IMR-90 (cell line): Measurements from ENCODE around the gene CACNA2D1. TPM values are rescaled to one million over a fixed set of nuclear protein-coding genes. Genes with fewer than 3 reads are reported as not detected.

Experiments
- ATAC-seq: fragments of 200-7000 bp; cut with Tn5 transposase; 2 replicates; pipeline ENCODE4 v1.9.1; 2020; ENCODE audit warnings: low read depth, mild to moderate bottlenecking, moderate library complexity
- Bru-seq: library from RNA; stranded (reverse); fragments of 400-500 nt; gene quantifications from one replicate; lab custom pipeline; 2021; lab: Mats Ljungman, UMichigan
- BruChase-seq, 2 experiments: library from RNA; stranded (reverse); fragments of 400-500 nt; gene quantifications; one replicate each; lab custom pipeline; 2021; lab: Mats Ljungman, UMichigan
- BruUV-seq: library from RNA; stranded (reverse); fragments of 400-500 nt; replicated peaks from 2 replicates; lab custom pipeline; 2021; lab: Mats Ljungman, UMichigan
- CTCF ChIA-PET: fragments of 300-600 bp; formaldehyde crosslinking; extraction: SDS; loops from one replicate; lab custom pipeline; 2021; ENCODE audit warnings: antibody characterized with exemption; lab: Yijun Ruan, JAX
- POLR2A ChIA-PET: fragments of 300-600 bp; sonication (Branson Sonifier 250); formaldehyde crosslinking; loops from one replicate; lab custom pipeline; 2022; ENCODE audit warnings: antibody characterized with exemption; ENCODE audit not compliant: unreplicated experiment; lab: Charles Lee
- DNase-seq: peaks from one replicate; pipeline ENCODE4 v3.0.0; 2013
- H2AFZ ChIP-seq: replicated peaks from 2 replicates; pipeline ENCODE3; 2013; ENCODE audit warnings: low read length, mild to moderate bottlenecking; ENCODE audit not compliant: poor library complexity
- H2AK5ac ChIP-seq: 2 replicates; pipeline ENCODE4 v1.6.1; 2013; ENCODE audit warnings: low read depth, low read length, inconsistent platforms
- H2AK9ac ChIP-seq: replicated peaks from 2 replicates; pipeline ENCODE3; 2013; ENCODE audit warnings: mild to moderate bottlenecking, low read depth, low read length, moderate library complexity; ENCODE audit not compliant: poor library complexity
- H2BK120ac ChIP-seq: 2 replicates; pipeline ENCODE4 v1.6.1; 2013; ENCODE audit warnings: low read depth, low read length, inconsistent platforms
- H2BK15ac ChIP-seq: 3 replicates; pipeline ENCODE4 v1.6.1; 2013; ENCODE audit warnings: low read depth, low read length, inconsistent platforms
- H2BK20ac ChIP-seq: 2 replicates; pipeline ENCODE4 v1.6.1; 2013; ENCODE audit warnings: low read depth, mild to moderate bottlenecking, inconsistent platforms, low read length, moderate library complexity
- H2BK5ac ChIP-seq: 2 replicates; pipeline ENCODE4 v1.6.1; 2013; ENCODE audit warnings: mild to moderate bottlenecking, low read depth, low read length, inconsistent platforms; ENCODE audit not compliant: poor library complexity, severe bottlenecking
- H3K14ac ChIP-seq: replicated peaks from 2 replicates; pipeline ENCODE4 v1.6.1; 2013; ENCODE audit warnings: low read depth, low read length, inconsistent platforms
- H3K18ac ChIP-seq: 2 replicates; pipeline ENCODE4 v1.6.1; 2013; ENCODE audit warnings: low read depth, low read length, control low read depth
- H3K23ac ChIP-seq: 2 replicates; pipeline ENCODE4 v1.6.1; 2013; ENCODE audit warnings: low read depth, low read length, inconsistent platforms
- H3K27ac ChIP-seq: 2 replicates; pipeline ENCODE4 v1.5.1; 2013; ENCODE audit warnings: mild to moderate bottlenecking, control low read depth, low read length; ENCODE audit not compliant: insufficient read depth
- H3K27me3 ChIP-seq: 2 replicates; pipeline ENCODE4 v1.6.1; 2013; ENCODE audit warnings: low read length; ENCODE audit not compliant: control insufficient read depth, insufficient read depth
- H3K36me3 ChIP-seq: 2 replicates; pipeline ENCODE4 v1.6.1; 2013; ENCODE audit warnings: low read length, mixed read lengths; ENCODE audit not compliant: control insufficient read depth, insufficient read depth
- H3K4ac ChIP-seq: 2 replicates; pipeline ENCODE4 v1.6.1; 2013; ENCODE audit warnings: low read depth, low read length, inconsistent platforms
- H3K4me1 ChIP-seq: 2 replicates; pipeline ENCODE4 v1.6.1; 2013; ENCODE audit warnings: low read length, mixed read lengths; ENCODE audit not compliant: control insufficient read depth, insufficient read depth
- H3K4me2 ChIP-seq: 2 replicates; pipeline ENCODE4 v1.6.1; 2013; ENCODE audit warnings: low read depth, mild to moderate bottlenecking, control low read depth, low read length, moderate library complexity
- H3K4me3 ChIP-seq: 2 replicates; pipeline ENCODE4 v1.5.1; 2013; ENCODE audit warnings: low read depth, mild to moderate bottlenecking, control low read depth, low read length, moderate library complexity; ENCODE audit not compliant: insufficient read depth
- H3K56ac ChIP-seq: 2 replicates; pipeline ENCODE4 v1.6.1; 2013; ENCODE audit warnings: low read length, inconsistent platforms; ENCODE audit not compliant: insufficient read depth; ENCODE audit errors: extremely low read depth
- H3K79me1 ChIP-seq, 2 experiments: 2 replicates each; pipeline ENCODE4 v1.6.1; 2013; ENCODE audit warnings: low read length in 2 of 2, inconsistent platforms in 1 of 2, low read depth in 1 of 2
- H3K9ac ChIP-seq: 2 replicates; pipeline ENCODE4 v1.6.1; 2013; ENCODE audit warnings: low read depth, low read length, control low read depth
- H3K9me1 ChIP-seq: 2 replicates; pipeline ENCODE4 v1.6.1; 2013; ENCODE audit warnings: low read length, inconsistent platforms; ENCODE audit not compliant: insufficient read depth
- H3K9me3 ChIP-seq: 2 replicates; pipeline ENCODE4 v1.6.1; 2013; ENCODE audit warnings: low read length; ENCODE audit not compliant: control insufficient read depth, insufficient read depth
- H4K20me1 ChIP-seq: 2 replicates; pipeline ENCODE4 v1.6.1; 2013; ENCODE audit warnings: low read length, inconsistent platforms; ENCODE audit not compliant: insufficient read depth
- H4K5ac ChIP-seq: 2 replicates; pipeline ENCODE4 v1.6.1; 2013; ENCODE audit warnings: mild to moderate bottlenecking, low read depth, low read length, control low read depth
- H4K8ac ChIP-seq, 2 experiments: 2 replicates each; pipeline ENCODE4 v1.6.1; 2013; ENCODE audit warnings: low read depth in 2 of 2, low read length in 2 of 2, control low read depth in 1 of 2, inconsistent platforms in 1 of 2
- H4K91ac ChIP-seq: 2 replicates; pipeline ENCODE4 v1.6.1; 2013; ENCODE audit warnings: low read depth, low read length, inconsistent platforms; ENCODE audit not compliant: insufficient read depth
- CEBPB ChIP-seq: IDR thresholded peaks from 2 replicates; pipeline ENCODE4 v1.6.1; 2012; ENCODE audit warnings: low read depth, low read length, improper control_type of control experiment
- CTCF ChIP-seq: conservative IDR thresholded peaks from 2 replicates; pipeline ENCODE4 v1.5.1; 2012; ENCODE audit warnings: mild to moderate bottlenecking, low read depth, low read length, improper control_type of control experiment
- MAZ ChIP-seq: IDR thresholded peaks from 2 replicates; pipeline ENCODE4 v1.6.1; 2012; ENCODE audit warnings: low read depth, mild to moderate bottlenecking, low read length, improper control_type of control experiment, moderate library complexity, borderline replicate concordance
- MXI1 ChIP-seq: IDR thresholded peaks from 2 replicates; pipeline ENCODE4 v1.6.1; 2012; ENCODE audit warnings: low read depth, mild to moderate bottlenecking, low read length, moderate library complexity, borderline replicate concordance
- POLR2A ChIP-seq: IDR thresholded peaks from 2 replicates; pipeline ENCODE4 v1.6.1; 2012; ENCODE audit warnings: mild to moderate bottlenecking, low read depth, low read length
- RAD21 ChIP-seq: IDR thresholded peaks from 2 replicates; pipeline ENCODE4 v1.6.1; 2012; ENCODE audit warnings: low read length, improper control_type of control experiment
- RCOR1 ChIP-seq: IDR thresholded peaks from 2 replicates; pipeline ENCODE4 v1.6.1; 2012; ENCODE audit warnings: mild to moderate bottlenecking, low read length, improper control_type of control experiment; ENCODE audit not compliant: insufficient replicate concordance
- RFX5 ChIP-seq: IDR thresholded peaks from 2 replicates; pipeline ENCODE4 v1.8.0; 2012; ENCODE audit warnings: low read depth, mild to moderate bottlenecking, low read length, moderate library complexity
- WGBS, 2 experiments: methylation state at CpG; one replicate each; pipeline versions ENCODE4 v1.1.5 to v1.1.7; 2013; ENCODE audit warnings: missing lambda C conversion rate in 2 of 2; ENCODE audit not compliant: insufficient read length in 1 of 2; ENCODE audit errors: extremely low coverage in 2 of 2; 5-methylcytosine and 5-hydroxymethylcytosine counted together
- dilution Hi-C: fragments of 300-500 bp; cut with HindIII; formaldehyde crosslinking; loops from one replicate; pipeline ENCODE4 v1.14.3; 2018; ENCODE audit warnings: low sequenced_read_pairs; ENCODE audit not compliant: unreplicated experiment
- in situ Hi-C: fragments of 300-500 bp; cut with MboI; formaldehyde crosslinking; loops from 3 replicates; pipeline ENCODE4 v1.14.3; 2019; ENCODE audit warnings: low sequenced_read_pairs, inconsistent platforms, mixed read lengths
- intact Hi-C: fragments of 100-400 bp; cut with micrococcal nuclease; formaldehyde crosslinking; loops from 2 replicates; pipeline ENCODE4 v1.10.0; 2022
- long read RNA-seq: library from polyadenylated mRNA; unstranded; transcript quantifications from one replicate; pipeline ENCODE4 v2.0.0, GENCODE V29; 2021; ENCODE audit not compliant: unreplicated experiment
- polyA plus RNA-seq, 3 experiments: library from polyadenylated mRNA; depleted of rRNA; stranded (reverse); fragments of >200 nt; gene quantifications; 2 replicates each; pipeline ENCODE4 v1.2.3, GENCODE V29; 2012; ENCODE audit warnings: low replicate concordance in 1 of 3
- total RNA-seq: library from RNA; depleted of rRNA; stranded (reverse); fragments of >200 nt; gene quantifications from 2 replicates; pipeline ENCODE4 v1.2.3, GENCODE V29; 2012; rRNA removed

Gene CACNA2D1
- total RNA-seq: 21.9 and 32.2 TPM in 2 replicates
- 5.3 and 5.8 TPM in 2 replicates for polyA plus RNA-seq (2012; rRNA removed)
- 1.0 TPM in 2 replicates for polyA plus RNA-seq (2012; cell fraction: cytosol; rRNA removed)
- 1.3 and 6.1 TPM in 2 replicates for polyA plus RNA-seq (2012; cell fraction: nucleus; rRNA removed; ENCODE audit: low replicate concordance)
- percentile 85 among the genes with signal in this experiment for Bru-seq, nascent RNA
- BruChase-seq, experiment 1, labeled RNA remaining after a 6-hour chase: percentile 70 among the genes with signal in this experiment
- BruChase-seq, experiment 2, labeled RNA remaining after a 2-hour chase: percentile 79 among the genes with signal in this experiment
- long read RNA-seq, full-length matches to known transcripts: 1 of 79 reads
- long read RNA-seq, partial matches to known transcripts: 33 of 79 reads
- long read RNA-seq, other reads (novel, unspliced or antisense): 45 of 79 reads

DNA sequence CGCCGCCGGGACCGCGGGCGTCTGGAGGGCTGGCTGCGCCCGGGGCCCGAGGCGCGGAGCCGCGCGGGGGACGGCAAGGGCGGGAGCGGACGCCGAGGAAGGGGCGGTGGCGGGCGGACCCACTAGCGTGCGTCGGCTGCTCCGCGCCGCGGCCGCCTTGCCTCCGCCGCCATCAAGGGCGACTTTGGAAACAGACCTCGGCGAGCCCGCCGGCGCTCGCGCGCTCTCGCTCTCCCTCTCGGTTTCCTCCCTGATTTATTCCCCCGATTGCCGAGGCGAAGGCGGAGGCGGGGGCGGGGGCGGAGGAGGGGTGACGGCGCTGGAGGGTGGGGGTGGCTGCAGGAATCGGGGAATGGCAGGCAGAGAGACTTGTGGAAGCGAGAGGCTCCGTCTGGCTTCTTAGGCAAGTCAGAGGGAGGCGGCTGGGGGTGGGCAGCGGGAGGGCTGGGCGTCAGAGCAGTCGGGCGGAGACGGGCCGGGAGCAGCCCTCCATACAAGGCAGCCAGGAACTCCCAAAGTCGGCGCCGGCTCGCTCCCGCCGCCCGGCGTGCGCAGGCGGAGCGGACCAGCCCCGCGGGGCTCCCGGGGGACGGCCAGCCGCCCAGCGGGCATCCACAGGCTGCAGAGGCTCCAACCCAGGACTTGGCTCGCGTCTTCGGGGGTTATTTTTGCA lies at the start of gene CACNA2D1:
Gene CACNA2D1, minus strand, starts transcription at position 231 of the 673 bp plus-strand sequence.
- intact Hi-C loops (loop anchor here (2.0 to 5.0 kb wide), 3 partner anchors 129 to 391 kb away; no protein-coding TSS in a partner anchor), in situ Hi-C loops (no loop called here), dilution Hi-C loops (no loop called here)
- Histone ChIP-seq H3K4ac (peak within 1 kb of the TSS; percentile 88), H2AK5ac (peak within 1 kb of the TSS; percentile 55; the same call in 1 of the 2 replicates), H3K9me1 (peaks cover 3% of the 10 kb centered on the region; the same call in 1 of the 2 replicates), H4K8ac (peak within 1 kb of the TSS; percentile 63 to 93; a peak in 3 of 4 replicates), H2BK15ac (peak within 1 kb of the TSS; percentile 69; the same call in 1 of the 3 replicates), H3K4me3 (peak within 1 kb of the TSS; percentile 96), H3K9ac (peak within 1 kb of the TSS; percentile 94), H3K23ac (peak within 1 kb of the TSS; percentile 89), H3K9me3 (no peaks in the 10 kb centered on the region), H3K4me2 (peak within 1 kb of the TSS; percentile 91), H3K18ac (peak within 1 kb of the TSS; percentile 74; the same call in 1 of the 2 replicates), H2BK20ac (peak within 1 kb of the TSS; percentile 27; the same call in 1 of the 2 replicates), H3K14ac (peak within 1 kb of the TSS; percentile 76), H4K5ac (peak within 1 kb of the TSS; percentile 79), H3K79me1 (peaks cover 4 to 12% of the 10 kb centered on the region in 2 experiments; a peak in 3 of 4 replicates), H4K20me1 (no peaks in the 10 kb centered on the region), H3K56ac (peak within 1 kb of the TSS; percentile 75), H3K27me3 (no peaks in the 10 kb centered on the region), H3K4me1 (peaks cover 2% of the 10 kb centered on the region), H2BK5ac (peak within 1 kb of the TSS; percentile 88), H3K36me3 (no peaks in the 10 kb centered on the region), H2BK120ac (peak within 1 kb of the TSS; percentile 84), H3K27ac (peak within 1 kb of the TSS; percentile 98), H4K91ac (peak within 1 kb of the TSS; percentile 84), H2AFZ (peak within 1 kb of the TSS; percentile 96), H2AK9ac (peak within 1 kb of the TSS; percentile 80)
- ATAC-seq (peak; percentile 91), DNase-seq (peak; percentile 91)
- 0% methylated on average over 20 of the region's 82 CpGs; no CpG with 5 or more reads in 1 of the 2 experiments for WGBS, 2 experiments
- ChIA-PET CTCF (no interaction called here), POLR2A (no interaction called here)
- 0 out of 2 replicates have a peak, but pooled peaks have one; percentile 32 for TF ChIP-seq MAZ
- peak; percentile 37 for TF ChIP-seq CTCF
- no peak for TF ChIP-seq RCOR1
- peak; percentile 39; the same call in 1 of the 2 replicates for TF ChIP-seq RAD21
- no peak for TF ChIP-seq RFX5
- TF ChIP-seq MXI1: peak; percentile 54; the same call in 1 of the 2 replicates
- no peak for TF ChIP-seq CEBPB
- TF ChIP-seq POLR2A: peak; percentile 53; the same call in 1 of the 2 replicates
- BruUV-seq: TSS peak; percentile 73
